Brain microvascular endothelial cell (primary cell): ENCODE data around the gene THSD4.
A peak's percentile ranks its signal among the peaks of the same experiment; 100 is the strongest.

Source experiments
- DNase-seq: peaks from one replicate; pipeline ENCODE4 v3.0.0-alpha.2; 2020
- H3K27ac ChIP-seq: fragments of 250-450 bp; sonication (Bioruptor Pico); 2 replicates; pipeline ENCODE4 v1.5.1; 2020; ENCODE audit warnings: mild to moderate bottlenecking, moderate library complexity
- H3K27me3 ChIP-seq: fragments of 250-450 bp; sonication (Bioruptor Pico); replicated peaks from 2 replicates; pipeline ENCODE4 v1.5.1; 2020; ENCODE audit warnings: mild to moderate bottlenecking
- H3K36me3 ChIP-seq: fragments of 250-450 bp; sonication (Bioruptor Pico); replicated peaks from 2 replicates; pipeline ENCODE4 v1.5.1; 2020; ENCODE audit warnings: mild to moderate bottlenecking
- H3K4me3 ChIP-seq: 2 replicates; pipeline ENCODE4 v1.5.1; 2011; ENCODE audit warnings: low read depth, mild to moderate bottlenecking, control low read depth, low read length, moderate library complexity
- CTCF ChIP-seq: IDR thresholded peaks from 2 replicates; pipeline ENCODE4 v1.5.1; 2011; ENCODE audit warnings: low read depth, mild to moderate bottlenecking, moderate library complexity, low read length, control low read depth, inconsistent platforms; ENCODE audit errors: missing control alignments
- in situ Hi-C: cut with HindIII; loops from 2 replicates; pipeline ENCODE4 v1.10.0; 2017; ENCODE audit warnings: low sequenced_read_pairs, low pct_ligation_motif_present

Gene THSD4

GRCh38 chr15:71784719-71785118 lies 669.4 kb downstream of the THSD4 start:
- Histone ChIP-seq H3K36me3 (no peaks in the 10 kb centered on the region), H3K4me3 (no peak overlapping the region), H3K27me3 (no peaks in the 10 kb centered on the region), H3K27ac (no peak overlapping the region)
- in situ Hi-C loops: no loop called here
- no peak for DNase-seq
- TF ChIP-seq CTCF: peak; percentile 67

- Histone ChIP-seq H3K27ac (no peak overlapping the region), H3K27me3 (no peaks in the 10 kb centered on the region), H3K36me3 (no peaks in the 10 kb centered on the region), H3K4me3 (no peak overlapping the region)
- in situ Hi-C loops: no loop called here
- no peak for TF ChIP-seq CTCF
- DNase-seq: no peak
Observed at GRCh38 chr15:71785996-71786395, 670.7 kb downstream of the THSD4 start.

- in situ Hi-C loops: no loop called here
Observed at GRCh38 chr15:71786673-71787072, 671.4 kb downstream of the THSD4 start.

GRCh38 chr15:71788646-71789579 lies 673.6 kb downstream of the THSD4 start:
- Histone ChIP-seq H3K27me3 (no peaks in the 10 kb centered on the region), H3K36me3 (no peaks in the 10 kb centered on the region), H3K4me3 (no peak overlapping the region), H3K27ac (no peak overlapping the region)
- no peak for DNase-seq
- no peak for TF ChIP-seq CTCF
- in situ Hi-C loops: no loop called here

More at GRCh38 chr15:71786673-71787072, 671.4 kb downstream of the THSD4 start:
- H3K27ac ChIP-seq: no peak overlapping the region
- no peak for TF ChIP-seq CTCF
- no peaks in the 10 kb centered on the region for H3K27me3 ChIP-seq
- H3K36me3 ChIP-seq: no peaks in the 10 kb centered on the region
- H3K4me3 ChIP-seq: no peak overlapping the region
- DNase-seq: no peak

GRCh38 chr15:71789616-71790015 lies 674.3 kb downstream of the THSD4 start:
- Histone ChIP-seq H3K27ac (no peak overlapping the region), H3K4me3 (no peak overlapping the region), H3K36me3 (no peaks in the 10 kb centered on the region), H3K27me3 (no peaks in the 10 kb centered on the region)
- in situ Hi-C loops: no loop called here
- no peak for TF ChIP-seq CTCF
- DNase-seq: no peak

GRCh38 chr15:71790081-71790480 lies 674.8 kb downstream of the THSD4 start:
- H3K27me3 ChIP-seq: no peaks in the 10 kb centered on the region
- H3K27ac ChIP-seq: peak overlapping the region; percentile 51
- DNase-seq: peak; percentile 75
- in situ Hi-C loops: no loop called here
- no peak overlapping the region for H3K4me3 ChIP-seq
- H3K36me3 ChIP-seq: no peaks in the 10 kb centered on the region
- TF ChIP-seq CTCF: no peak
